ENCODE measurements around the gene SFXN5. TPM values are rescaled to one million over a fixed set of nuclear protein-coding genes. Genes with fewer than 3 reads are reported as not detected.

The SFXN5 gene
- total RNA-seq, 1 experiment from 2014 or later = 22.0 TPM

GRCh38 chr2:72983500-72984161, 87.9 kb downstream of the SFXN5 start:
- ATAC-seq = no peak

GRCh38 chr2:72982781-72983499, 88.6 kb downstream of the SFXN5 start:
- DNase-seq (no peak), ATAC-seq (no peak)
- Histone ChIP-seq H3K9ac (ENCODE audit: low read length) (no peak overlapping the region), H3K9me3 (ENCODE audit: low read length) (no peaks in the 10 kb centered on the region), H3F3A (ENCODE audit: low read length, unreplicated experiment) (no peaks in the 10 kb centered on the region), H3K27me3 (ENCODE audit: low read length) (no peaks in the 10 kb centered on the region), H3K79me2 (ENCODE audit: low read length) (no peaks in the 10 kb centered on the region), H3K4me1 (ENCODE audit: insufficient read depth, low read length) (peaks cover 11% of the 10 kb centered on the region; the same call in 1 of the 2 replicates), H2AFZ (ENCODE audit: low read length) (no peak overlapping the region), H3K9me2 (replicated peaks; ENCODE audit: low read length) (no peaks in the 10 kb centered on the region), H3K4me2 (ENCODE audit: low read length) (no peak overlapping the region), H3K36me3 (ENCODE audit: low read depth, low read length) (no peaks in the 10 kb centered on the region), H4K20me1 (ENCODE audit: low read length) (no peaks in the 10 kb centered on the region), H3K27ac (ENCODE audit: low read length) (no peak overlapping the region), H3K4me3 (ENCODE audit: low read length) (no peak overlapping the region)
- no TSS peak for BruUV-seq (replicated peaks)
- CTCF ChIA-PET = interaction anchor here (0.6 kb wide), 1 partner anchor 72 kb away, joined by 3 read pairs; no protein-coding TSS in a partner anchor
- POLR2A ChIA-PET (ENCODE audit: unreplicated experiment) = no interaction called here
- TF ChIP-seq EZH2phosphoT487 (IDR thresholded peaks at IDR 0.05; ENCODE audit: borderline replicate concordance, low read length) = no peak
- TF ChIP-seq EZH2 (IDR thresholded peaks at IDR 0.05; ENCODE audit: low read length, unreplicated experiment) = no peak
- no peak for TF ChIP-seq CTCF (conservative IDR thresholded peaks at IDR 0.05; ENCODE audit: low read depth, low read length)
- intact Hi-C loops (cut with micrococcal nuclease) = no loop called here

More at GRCh38 chr2:72983500-72984161, 87.9 kb downstream of the SFXN5 start:
- BruUV-seq (replicated peaks) = no TSS peak
- Histone ChIP-seq H3K4me2 (ENCODE audit: low read length) (no peak overlapping the region), H3K79me2 (ENCODE audit: low read length) (no peaks in the 10 kb centered on the region), H3K4me3 (ENCODE audit: low read length) (no peak overlapping the region), H3K27ac (ENCODE audit: low read length) (no peak overlapping the region), H3K27me3 (ENCODE audit: low read length) (no peaks in the 10 kb centered on the region), H4K20me1 (ENCODE audit: low read length) (no peaks in the 10 kb centered on the region), H3K4me1 (ENCODE audit: insufficient read depth, low read length) (peaks cover 11% of the 10 kb centered on the region; the same call in 1 of the 2 replicates), H3F3A (ENCODE audit: low read length, unreplicated experiment) (no peaks in the 10 kb centered on the region), H3K36me3 (ENCODE audit: low read depth, low read length) (no peaks in the 10 kb centered on the region), H3K9me2 (replicated peaks; ENCODE audit: low read length) (no peaks in the 10 kb centered on the region), H2AFZ (ENCODE audit: low read length) (no peak overlapping the region), H3K9ac (ENCODE audit: low read length) (no peak overlapping the region), H3K9me3 (ENCODE audit: low read length) (no peaks in the 10 kb centered on the region)
- POLR2A ChIA-PET (ENCODE audit: unreplicated experiment) = no interaction called here
- TF ChIP-seq EZH2phosphoT487 (IDR thresholded peaks at IDR 0.05; ENCODE audit: borderline replicate concordance, low read length) (no peak), EZH2 (IDR thresholded peaks at IDR 0.05; ENCODE audit: low read length, unreplicated experiment) (no peak), CTCF (conservative IDR thresholded peaks at IDR 0.05; ENCODE audit: low read depth, low read length) (no peak)
- CTCF ChIA-PET = no interaction called here
- DNase-seq = no peak
- intact Hi-C loops (cut with micrococcal nuclease) = no loop called here

GRCh38 chr2:72982219-72982618, 89.3 kb downstream of the SFXN5 start:
- CTCF ChIA-PET = interaction anchor here (0.6 kb wide), 1 partner anchor 71 kb away, joined by 3 read pairs; no protein-coding TSS in a partner anchor
- Histone ChIP-seq H3K4me3 (ENCODE audit: low read length) (no peak overlapping the region), H2AFZ (ENCODE audit: low read length) (no peak overlapping the region), H3F3A (ENCODE audit: low read length, unreplicated experiment) (no peaks in the 10 kb centered on the region), H3K9me2 (replicated peaks; ENCODE audit: low read length) (no peaks in the 10 kb centered on the region), H3K9me3 (ENCODE audit: low read length) (no peaks in the 10 kb centered on the region), H3K4me1 (ENCODE audit: insufficient read depth, low read length) (peaks cover 11% of the 10 kb centered on the region; the same call in 1 of the 2 replicates), H3K36me3 (ENCODE audit: low read depth, low read length) (no peaks in the 10 kb centered on the region), H3K27me3 (ENCODE audit: low read length) (no peaks in the 10 kb centered on the region), H3K79me2 (ENCODE audit: low read length) (no peaks in the 10 kb centered on the region), H4K20me1 (ENCODE audit: low read length) (no peaks in the 10 kb centered on the region), H3K4me2 (ENCODE audit: low read length) (no peak overlapping the region), H3K27ac (ENCODE audit: low read length) (no peak overlapping the region), H3K9ac (ENCODE audit: low read length) (no peak overlapping the region)
- no TSS peak for BruUV-seq (replicated peaks)
- DNase-seq (peak; percentile 26), ATAC-seq (peak; percentile 64)
- POLR2A ChIA-PET (ENCODE audit: unreplicated experiment) = no interaction called here
- intact Hi-C loops (cut with micrococcal nuclease) = no loop called here
- TF ChIP-seq CTCF (conservative IDR thresholded peaks at IDR 0.05; ENCODE audit: low read depth, low read length) (no peak), EZH2phosphoT487 (IDR thresholded peaks at IDR 0.05; ENCODE audit: borderline replicate concordance, low read length) (no peak), EZH2 (IDR thresholded peaks at IDR 0.05; ENCODE audit: low read length, unreplicated experiment) (no peak)
